ENCODE data around the gene RHOT2. TPM values are rescaled to one million over a fixed set of nuclear protein-coding genes. Genes with fewer than 3 reads are reported as not detected.

The RHOT2 gene
- total and polyA plus RNA-seq, 2 of the 8 experiments (the other 6 are each of a cell fraction or from before 2014, with no cell fraction given), result 149 to 194 TPM

- H3K79me1 ChIP-seq (ENCODE audit: low read depth, low read length), result no peaks in the 10 kb centered on the region; the same call in 1 of the 2 replicates
- H3K4me1 ChIP-seq (replicated peaks in 1 of 4; ENCODE audit: control insufficient read depth in 3 of 4, insufficient read depth in 4 of 4, low read length in 3 of 4), result peaks cover 0 to 35% (median 23%) of the 10 kb centered on the region in 4 experiments; a peak in 6 of 7 replicates
- H2BK5ac ChIP-seq (ENCODE audit: low read depth, low read length), result peak overlapping the region; percentile 94
- H3K4me2 ChIP-seq (ENCODE audit: insufficient read depth in 1 of 2, low read depth in 2 of 2, low read length in 2 of 2), result peak overlapping the region; percentile 62 to 88
- FAIRE-seq (no peak), DNase-seq (ENCODE audit: low read depth in 1 of 2, low spot score in 2 of 2) (no peak)
- H2BK120ac ChIP-seq (replicated peaks; ENCODE audit: low read depth, low read length), result no peak overlapping the region
- peak overlapping the region; percentile 60 for H4K5ac ChIP-seq (ENCODE audit: insufficient read length, low read depth, low read length)
- H2AK5ac ChIP-seq (ENCODE audit: low read depth, low read length), result no peak overlapping the region; the same call in 1 of the 2 replicates
- no peak overlapping the region for H3K27ac ChIP-seq (ENCODE audit: low read depth, low read length)
- no peak overlapping the region for H3K14ac ChIP-seq (ENCODE audit: insufficient read length)
- H3K9me3 ChIP-seq (ENCODE audit: insufficient read depth in 2 of 2, low read depth in 1 of 2, low read length in 1 of 2), result no peaks in the 10 kb centered on the region
- H3K9ac ChIP-seq (replicated peaks in 1 of 4; ENCODE audit: extremely low read depth in 1 of 4, low read depth in 3 of 4, low read length in 3 of 4), result no peak overlapping the region; a peak in 1 of 7 replicates
- H3K4ac ChIP-seq (replicated peaks; ENCODE audit: insufficient read length, low read depth, low read length), result peak overlapping the region; percentile 82
- peak overlapping the region; percentile 84 for H4K91ac ChIP-seq (replicated peaks; ENCODE audit: insufficient read length, low read length)
- CTCF ChIA-PET (ENCODE audit: partially characterized antibody), result interaction anchor here (0.8 to 2.9 kb wide), 10 partner anchors 9 to 142 kb away, joined by 3 to 24 read pairs (median 4); partner anchors contain the start of genes NHLRC4 and WDR90
- H2BK15ac ChIP-seq (ENCODE audit: low read length), result peak overlapping the region; percentile 96
- peak overlapping the region in 1 of 4 experiments; percentile 65; a peak in 1 of 8 replicates for H3K4me3 ChIP-seq (ENCODE audit: extremely low read depth in 1 of 4, insufficient read depth in 2 of 4, low read depth in 3 of 4, low read length in 4 of 4)
- H4K8ac ChIP-seq (ENCODE audit: extremely low read depth, insufficient read depth, low read length), result peak overlapping the region; percentile 60; the same call in 1 of the 2 replicates
- peak overlapping the region; percentile 96 for H3K18ac ChIP-seq (ENCODE audit: extremely low read depth, low read length)
- 71% methylated on average over 15 of the region's 15 CpGs; no CpG with 5 or more reads in 1 of the 2 experiments for WGBS, 2 experiments (ENCODE audit: extremely low coverage in 1 of 2, insufficient coverage in 1 of 2, insufficient read length in 1 of 2, insufficient replicate concordance in 2 of 2, low coverage in 1 of 2, low lambda C conversion rate in 2 of 2, missing lambda C conversion rate in 1 of 2)
- peaks cover 0 to 13% (median 3%) of the 10 kb centered on the region in 4 experiments; a peak in 4 of 8 replicates for H3K36me3 ChIP-seq (ENCODE audit: control insufficient read depth in 2 of 4, insufficient read depth in 4 of 4, low read length in 3 of 4)
- TF ChIP-seq BCL11A (IDR thresholded peaks at IDR 0.05; ENCODE audit: low read depth in 2 of 2, low read length in 2 of 2) (no peak), NANOG (IDR thresholded peaks at IDR 0.05; ENCODE audit: insufficient read depth, low read depth, low read length, poor library complexity, severe bottlenecking) (no peak), TBP (IDR thresholded peaks at IDR 0.05; ENCODE audit: low read depth, low read length) (no peak), SP4 (IDR thresholded peaks at IDR 0.05; ENCODE audit: low read length) (no peak), NRF1 (IDR thresholded peaks at IDR 0.05; ENCODE audit: low read depth, low read length) (no peak), CTCF (IDR thresholded peaks at IDR 0.05; ENCODE audit: control extremely low read depth in 1 of 3, insufficient read depth in 1 of 3, low read depth in 1 of 3, low read length in 3 of 3) (no peak), POLR2A (IDR thresholded peaks at IDR 0.05; ENCODE audit: control extremely low read depth in 1 of 2, low read depth in 2 of 2, low read length in 2 of 2) (no peak), HDAC2 (IDR thresholded peaks at IDR 0.05; ENCODE audit: borderline replicate concordance in 1 of 2, low read depth in 2 of 2, low read length in 2 of 2) (no peak)
- H4K20me1 ChIP-seq (replicated peaks in 1 of 2; ENCODE audit: control insufficient read depth in 1 of 2, insufficient read depth in 2 of 2, low read length in 2 of 2), result peaks cover 3 to 8% of the 10 kb centered on the region in 2 experiments
- peak overlapping the region; percentile 92; the same call in 1 of the 2 replicates for H2BK12ac ChIP-seq (ENCODE audit: low read depth, low read length)
- POLR2A ChIA-PET (ENCODE audit: partially characterized antibody), result interaction anchor here (1.0 to 2.6 kb wide), 8 partner anchors 8 to 254 kb away, joined by 3 to 10 read pairs (median 3); partner anchors contain the start of genes RHBDL1, WDR90 and WFIKKN1
- H2AFZ ChIP-seq (ENCODE audit: low read length), result no peak overlapping the region
- H3K79me2 ChIP-seq (ENCODE audit: control insufficient read depth in 1 of 2, insufficient read depth in 2 of 2, low read length in 2 of 2), result peaks cover 0 to 6% of the 10 kb centered on the region in 2 experiments; a peak in 1 of 4 replicates
- H2BK20ac ChIP-seq (ENCODE audit: low read length), result peak overlapping the region; percentile 66; the same call in 1 of the 2 replicates
- no peak overlapping the region for H3K23ac ChIP-seq (ENCODE audit: insufficient read length)
- H3K56ac ChIP-seq (replicated peaks; ENCODE audit: insufficient read length, low read depth, low read length), result no peak overlapping the region
- H3K23me2 ChIP-seq (ENCODE audit: low read depth, low read length), result peaks cover 13% of the 10 kb centered on the region; the same call in 1 of the 2 replicates
- H3K27me3 ChIP-seq (replicated peaks in 1 of 4; ENCODE audit: control insufficient read depth in 3 of 4, extremely low read depth in 1 of 4, insufficient read depth in 3 of 4, low read length in 3 of 4), result peaks cover 0 to 5% (median under 1%) of the 10 kb centered on the region in 4 experiments; a peak in 2 of 7 replicates
Observed at GRCh38 chr16:638034-638543, 29.8 kb upstream of the RHOT2 start.

All from H1 (cell line).